H1 (cell line): ENCODE measurements around the gene TAF7. TPM values are rescaled to one million over a fixed set of nuclear protein-coding genes. Genes with fewer than 3 reads are reported as not detected.

Experiments
- CTCF ChIA-PET: fragments of 300-600 bp; sonication (Branson Sonifier 250); formaldehyde crosslinking; loops from one replicate; lab custom pipeline; 2021; ENCODE audit not compliant: partially characterized antibody; lab: Charles Lee
- POLR2A ChIA-PET: fragments of 300-600 bp; sonication (Branson Sonifier 250); formaldehyde crosslinking; loops from one replicate; lab custom pipeline; 2021; ENCODE audit warnings: inconsistent platforms; ENCODE audit not compliant: partially characterized antibody; lab: Charles Lee
- DNase-seq, 2 experiments: peaks; one replicate each; pipeline versions ENCODE4 v3.0.0 to v3.0.0-alpha.2; 2010 to 2022; ENCODE audit warnings: low spot score in 2 of 2, low read depth in 1 of 2, mixed read lengths in 1 of 2
- FAIRE-seq: peaks from 2 replicates; lab custom pipeline; 2011; peaks lifted over from hg19 to GRCh38; lab: Jason Lieb, UNC
- H2AFZ ChIP-seq: 2 replicates; pipeline ENCODE4 v1.8.1; 2012; ENCODE audit warnings: low read length, inconsistent platforms
- H2AK5ac ChIP-seq: 2 replicates; pipeline ENCODE4 v1.6.1; 2013; ENCODE audit warnings: low read depth, low read length
- H2BK120ac ChIP-seq: replicated peaks from 2 replicates; pipeline ENCODE3; 2013; ENCODE audit warnings: low read depth, low read length, inconsistent platforms
- H2BK12ac ChIP-seq: 2 replicates; pipeline ENCODE4 v1.6.1; 2013; ENCODE audit warnings: low read depth, low read length
- H2BK15ac ChIP-seq: 2 replicates; pipeline ENCODE4 v1.6.1; 2013; ENCODE audit warnings: low read length
- H2BK20ac ChIP-seq: 2 replicates; pipeline ENCODE4 v1.6.1; 2013; ENCODE audit warnings: low read length
- H2BK5ac ChIP-seq: 2 replicates; pipeline ENCODE4 v1.6.1; 2013; ENCODE audit warnings: low read depth, low read length
- H3K14ac ChIP-seq: 2 replicates; pipeline ENCODE4 v1.6.1; 2013; ENCODE audit warnings: inconsistent platforms; ENCODE audit not compliant: insufficient read length
- H3K18ac ChIP-seq: 2 replicates; pipeline ENCODE4 v1.6.1; 2013; ENCODE audit warnings: low read length; ENCODE audit errors: extremely low read depth
- H3K23ac ChIP-seq: 2 replicates; pipeline ENCODE4 v1.6.1; 2013; ENCODE audit warnings: inconsistent platforms; ENCODE audit not compliant: insufficient read length
- H3K23me2 ChIP-seq: 2 replicates; pipeline ENCODE4 v1.6.1; 2013; ENCODE audit warnings: low read depth, low read length
- H3K27ac ChIP-seq: 2 replicates; pipeline ENCODE4 v1.6.1; 2011; ENCODE audit warnings: low read depth, low read length, inconsistent platforms
- H3K27me3 ChIP-seq, 4 experiments: replicated peaks in 1 of 4; 1 replicate in 1 of 4; 2 replicates in 3 of 4; pipeline versions ENCODE4 v1.6.1 to v1.8.1; 2011 to 2013; ENCODE audit warnings: low read length in 3 of 4, mild to moderate bottlenecking in 3 of 4, inconsistent platforms in 2 of 4, mixed read lengths in 2 of 4, moderate library complexity in 1 of 4; ENCODE audit not compliant: control insufficient read depth in 3 of 4, insufficient read depth in 3 of 4; ENCODE audit errors: extremely low read depth in 1 of 4
- H3K36me3 ChIP-seq, 4 experiments: 2 replicates each; pipeline versions ENCODE4 v1.6.1 to v1.8.1; 2011 to 2013; ENCODE audit warnings: mild to moderate bottlenecking in 4 of 4, low read length in 3 of 4, moderate library complexity in 2 of 4, control low read depth in 1 of 4, inconsistent platforms in 1 of 4; ENCODE audit not compliant: insufficient read depth in 4 of 4, control insufficient read depth in 2 of 4
- H3K4ac ChIP-seq: replicated peaks from 2 replicates; pipeline ENCODE3; 2013; ENCODE audit warnings: low read length, low read depth, mixed read lengths, inconsistent platforms; ENCODE audit not compliant: insufficient read length
- H3K4me1 ChIP-seq, 4 experiments: replicated peaks in 1 of 4; 1 replicate in 1 of 4; 2 replicates in 3 of 4; pipeline versions ENCODE4 v1.6.1 to v1.8.1; 2011 to 2013; ENCODE audit warnings: low read length in 3 of 4, inconsistent platforms in 2 of 4, mixed read lengths in 1 of 4; ENCODE audit not compliant: insufficient read depth in 4 of 4, control insufficient read depth in 3 of 4
- H3K4me2 ChIP-seq, 2 experiments: 2 replicates each; pipeline versions ENCODE4 v1.6.1 to v1.8.1; 2011 to 2013; ENCODE audit warnings: low read depth in 2 of 2, low read length in 2 of 2, control low read depth in 1 of 2, inconsistent platforms in 1 of 2, mild to moderate bottlenecking in 1 of 2; ENCODE audit not compliant: insufficient read depth in 1 of 2
- H3K4me3 ChIP-seq, 4 experiments: fragments of 200-600, 300-600 bp in 1 of 4; sonication (generic), shearing (Covaris generic), sonication (Bioruptor Twin) in 1 of 4; 2 replicates each; pipeline versions ENCODE4 v1.5.1 to v1.8.1; 2011 to 2016; ENCODE audit warnings: low read length in 4 of 4, low read depth in 3 of 4, control low read depth in 2 of 4, inconsistent platforms in 2 of 4, mild to moderate bottlenecking in 2 of 4, mixed read lengths in 1 of 4, moderate library complexity in 1 of 4; ENCODE audit not compliant: insufficient read depth in 2 of 4; ENCODE audit errors: extremely low read depth in 1 of 4
- H3K56ac ChIP-seq: replicated peaks from 2 replicates; pipeline ENCODE3; 2013; ENCODE audit warnings: low read depth, mild to moderate bottlenecking, mixed read lengths, low read length, inconsistent platforms; ENCODE audit not compliant: insufficient read length
- H3K79me1 ChIP-seq: 2 replicates; pipeline ENCODE4 v1.6.1; 2013; ENCODE audit warnings: low read depth, low read length, control low read depth
- H3K79me2 ChIP-seq, 2 experiments: 2 replicates each; pipeline versions ENCODE4 v1.6.1 to v1.8.1; 2012 to 2013; ENCODE audit warnings: low read length in 2 of 2, mild to moderate bottlenecking in 2 of 2, inconsistent platforms in 1 of 2; ENCODE audit not compliant: insufficient read depth in 2 of 2, control insufficient read depth in 1 of 2
- H3K9ac ChIP-seq, 4 experiments: replicated peaks in 1 of 4; 1 replicate in 1 of 4; 2 replicates in 3 of 4; pipeline versions ENCODE4 v1.6.1 to v1.8.1; 2011 to 2013; ENCODE audit warnings: low read depth in 3 of 4, low read length in 3 of 4, control low read depth in 2 of 4, mild to moderate bottlenecking in 2 of 4, moderate library complexity in 2 of 4, inconsistent platforms in 1 of 4; ENCODE audit errors: extremely low read depth in 1 of 4
- H3K9me3 ChIP-seq, 2 experiments: 2 replicates each; pipeline versions ENCODE4 v1.6.1 to v1.8.1; 2012 to 2013; ENCODE audit warnings: mild to moderate bottlenecking in 2 of 2, moderate library complexity in 2 of 2, control low read depth in 1 of 2, inconsistent platforms in 1 of 2, low read depth in 1 of 2, low read length in 1 of 2, mixed read lengths in 1 of 2; ENCODE audit not compliant: insufficient read depth in 2 of 2
- H4K20me1 ChIP-seq, 2 experiments: replicated peaks in 1 of 2; 2 replicates each; pipeline versions ENCODE3 to v1.8.1; 2011 to 2013; ENCODE audit warnings: inconsistent platforms in 2 of 2, low read length in 2 of 2, mild to moderate bottlenecking in 1 of 2; ENCODE audit not compliant: insufficient read depth in 2 of 2, control insufficient read depth in 1 of 2
- H4K5ac ChIP-seq: 2 replicates; pipeline ENCODE4 v1.6.1; 2013; ENCODE audit warnings: low read length, low read depth, mixed read lengths, inconsistent platforms; ENCODE audit not compliant: insufficient read length
- H4K8ac ChIP-seq: 2 replicates; pipeline ENCODE4 v1.8.0; 2013; ENCODE audit warnings: mild to moderate bottlenecking, moderate library complexity, low read length, inconsistent platforms; ENCODE audit not compliant: insufficient read depth; ENCODE audit errors: extremely low read depth
- H4K91ac ChIP-seq: replicated peaks from 2 replicates; pipeline ENCODE3; 2013; ENCODE audit warnings: low read length, mixed read lengths, inconsistent platforms; ENCODE audit not compliant: insufficient read length
- CBX8 ChIP-seq: fragments of 300-800, 300-1000 bp; sonication (generic); IDR thresholded peaks from 2 replicates; pipeline ENCODE4 v1.7.1; 2016; ENCODE audit warnings: low read depth, low read length, borderline replicate concordance
- HDAC6 ChIP-seq: IDR thresholded peaks from one replicate; pipeline ENCODE4 v1.7.1; 2012; ENCODE audit warnings: low read depth, mild to moderate bottlenecking, inconsistent platforms, low read length, moderate library complexity
- KDM4A ChIP-seq: IDR thresholded peaks from one replicate; pipeline ENCODE4 v1.7.1; 2012; ENCODE audit warnings: low read depth, mild to moderate bottlenecking, moderate library complexity, low read length, inconsistent platforms; ENCODE audit not compliant: severe bottlenecking
- KDM5A ChIP-seq: fragments of 200-600 bp; IDR thresholded peaks from 2 replicates; pipeline ENCODE4 v1.7.1; 2012; ENCODE audit warnings: mild to moderate bottlenecking, low read length, inconsistent platforms, mixed read lengths
- POLR2AphosphoS5 ChIP-seq: IDR thresholded peaks from 2 replicates; pipeline ENCODE4 v1.6.1; 2011; ENCODE audit warnings: low read depth, low read length
- RAD21 ChIP-seq, 2 experiments: IDR thresholded peaks in 1 of 2; conservative IDR thresholded peaks in 1 of 2; 2 replicates each; pipeline ENCODE4 v1.6.1; 2011; ENCODE audit warnings: low read depth in 2 of 2, low read length in 2 of 2, improper control_type of control experiment in 1 of 2, inconsistent platforms in 1 of 2, mild to moderate bottlenecking in 1 of 2, moderate library complexity in 1 of 2
- RBBP5 ChIP-seq: IDR thresholded peaks from 2 replicates; pipeline ENCODE4 v1.7.1; 2012; ENCODE audit warnings: low read depth, mild to moderate bottlenecking, inconsistent platforms, low read length, moderate library complexity, borderline replicate concordance
- RXRA ChIP-seq: IDR thresholded peaks from 2 replicates; pipeline ENCODE4 v1.6.1; 2011; ENCODE audit warnings: low read depth, mild to moderate bottlenecking, low read length, moderate library complexity; ENCODE audit not compliant: insufficient read depth
- SIX5 ChIP-seq: IDR thresholded peaks from 2 replicates; pipeline ENCODE4 v1.6.1; 2011; ENCODE audit warnings: mild to moderate bottlenecking, low read depth, low read length
- SP1 ChIP-seq: IDR thresholded peaks from 2 replicates; pipeline ENCODE4 v1.6.1; 2011; ENCODE audit warnings: low read depth, low read length
- SRF ChIP-seq: IDR thresholded peaks from 2 replicates; pipeline ENCODE4 v1.6.1; 2011; ENCODE audit warnings: mild to moderate bottlenecking, low read depth, low read length, moderate library complexity
- WGBS, 2 experiments: shearing (Covaris generic) in 1 of 2; methylation state at CpG; one replicate each; pipeline versions ENCODE4 v1.1.6 to v1.1.7; 2013 to 2015; ENCODE audit warnings: low lambda C conversion rate in 2 of 2, mixed read lengths in 2 of 2, inconsistent platforms in 1 of 2, low coverage in 1 of 2, missing lambda C conversion rate in 1 of 2; ENCODE audit not compliant: insufficient replicate concordance in 2 of 2, insufficient coverage in 1 of 2, insufficient read length in 1 of 2; ENCODE audit errors: extremely low coverage in 1 of 2, missing lambda C conversion rate in 1 of 2; 5-methylcytosine and 5-hydroxymethylcytosine counted together
- polyA plus RNA-seq, 7 experiments: library from polyadenylated mRNA; depleted of rRNA in 3 of 7; stranded (reverse) in 5 of 7; unstranded in 2 of 7; fragments of >200 nt in 5 of 7; fragments of 200-250 nt in 2 of 7; gene quantifications; 1 replicate in 5 of 7; 2 replicates in 1 of 7; 4 replicates in 1 of 7; pipeline versions ENCODE4 v1.2.1 to v1.2.3, GENCODE V29; 2011 to 2013; ENCODE audit warnings: missing spikeins in 2 of 7, mixed read lengths in 2 of 7
- total RNA-seq: library from RNA; stranded (reverse); fragmentation: NEBNext Ultra II Directional; extraction: Animal tissue kit (Norgen Biotek cat#: 25700); gene quantifications from 2 replicates; pipeline ENCODE4 v1.2.1, GENCODE V29; 2021

Gene TAF7
- total and polyA plus RNA-seq, 2 of the 8 experiments (the other 6 are each of a cell fraction or from before 2014, with no cell fraction given): 29.8 to 101 TPM

GRCh38 chr5:141354900-141355469 is 34.4 kb upstream of the TAF7 start, which contains the start of gene PCDHGA4:
Gene PCDHGA4 (plus strand): TSS chr5:141355021. CDS start chr5:141355108, 87 bp downstream.
- DNase-seq (no peak), FAIRE-seq (no peak)
- POLR2A ChIA-PET: no interaction called here
- Histone ChIP-seq H2BK5ac (no peak within 1 kb of the TSS), H3K4me3 (no peak within 1 kb of the TSS), H2BK15ac (no peak within 1 kb of the TSS), H3K14ac (no peak within 1 kb of the TSS), H2BK120ac (no peak within 1 kb of the TSS), H3K36me3 (peaks cover 0 to 13% (median 3%) of the 10 kb centered on the region in 4 experiments; a peak in 3 of 8 replicates), H3K79me1 (no peaks in the 10 kb centered on the region), H3K4me1 (peaks cover 0 to 6% (median under 1%) of the 10 kb centered on the region in 4 experiments; a peak in 1 of 7 replicates), H3K27ac (no peak within 1 kb of the TSS), H3K9me3 (peaks cover 35 to 44% of the 10 kb centered on the region in 2 experiments), H4K8ac (no peak within 1 kb of the TSS), H4K5ac (no peak within 1 kb of the TSS), H3K18ac (no peak within 1 kb of the TSS), H2AK5ac (no peak within 1 kb of the TSS), H3K23me2 (no peaks in the 10 kb centered on the region), H3K56ac (no peak within 1 kb of the TSS), H4K91ac (no peak within 1 kb of the TSS), H3K23ac (no peak within 1 kb of the TSS), H2AFZ (no peak within 1 kb of the TSS), H3K4ac (no peak within 1 kb of the TSS), H3K9ac (no peak within 1 kb of the TSS), H4K20me1 (no peaks in the 10 kb centered on the region), H3K27me3 (no peaks in the 10 kb centered on the region), H3K79me2 (no peaks in the 10 kb centered on the region), H3K4me2 (no peak within 1 kb of the TSS), H2BK20ac (no peak within 1 kb of the TSS), H2BK12ac (no peak within 1 kb of the TSS)
- WGBS, 2 experiments: 87% methylated on average over 29 of the region's 29 CpGs; no CpG with 5 or more reads in 1 of the 2 experiments
- CTCF ChIA-PET: interaction anchor here (0.6 to 4.4 kb wide), 42 partner anchors 9 to 279 kb away, joined by 3 to 28 read pairs (median 5); partner anchors contain the start of genes PCDHB10, PCDHB14, PCDHB15 and PCDHB16
- TF ChIP-seq SP1 (no peak), KDM4A (no peak), SIX5 (no peak), RXRA (no peak), HDAC6 (no peak), POLR2AphosphoS5 (no peak), RBBP5 (no peak), RAD21 (IDR thresholded peaks at IDR 0.05 in 1 of 2, conservative IDR thresholded peaks at IDR 0.05 in 1 of 2; ENCODE audit: low read depth in 2 of 2, low read length in 2 of 2) (peak; percentile 25 to 37), SRF (no peak), CBX8 (no peak), KDM5A (no peak)
